NCI-H2171 treated with DMSO at 0.1 percent for 48 hours (cell line): ENCODE measurements around the gene ATP8A2.

ENCODE experiments used
- DNase-seq: peaks from one replicate; lab custom pipeline; 2025; lab: John Stamatoyannopoulos, UW

Gene ATP8A2

DNA sequence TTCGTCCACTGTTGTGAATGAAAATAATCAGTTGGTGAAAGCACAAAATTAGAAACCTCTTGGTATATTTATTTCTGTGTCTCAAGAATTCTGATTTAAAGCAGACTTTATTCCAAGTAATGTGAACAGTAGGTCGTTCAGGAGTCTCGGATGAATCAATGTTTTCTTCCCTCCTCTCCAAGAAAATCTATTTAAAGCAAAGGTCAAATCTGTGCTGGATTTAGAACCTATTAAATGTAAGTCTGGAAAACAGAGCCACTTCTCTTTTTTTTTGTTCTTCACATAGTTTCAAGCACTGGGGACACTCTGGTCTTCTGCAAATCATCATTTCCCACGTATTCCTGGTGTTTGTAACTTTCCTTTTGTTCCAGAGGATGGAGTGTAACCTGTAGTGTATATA is 312.7 kb downstream of the ATP8A2 start:
- DNase-seq: no peak

DNA sequence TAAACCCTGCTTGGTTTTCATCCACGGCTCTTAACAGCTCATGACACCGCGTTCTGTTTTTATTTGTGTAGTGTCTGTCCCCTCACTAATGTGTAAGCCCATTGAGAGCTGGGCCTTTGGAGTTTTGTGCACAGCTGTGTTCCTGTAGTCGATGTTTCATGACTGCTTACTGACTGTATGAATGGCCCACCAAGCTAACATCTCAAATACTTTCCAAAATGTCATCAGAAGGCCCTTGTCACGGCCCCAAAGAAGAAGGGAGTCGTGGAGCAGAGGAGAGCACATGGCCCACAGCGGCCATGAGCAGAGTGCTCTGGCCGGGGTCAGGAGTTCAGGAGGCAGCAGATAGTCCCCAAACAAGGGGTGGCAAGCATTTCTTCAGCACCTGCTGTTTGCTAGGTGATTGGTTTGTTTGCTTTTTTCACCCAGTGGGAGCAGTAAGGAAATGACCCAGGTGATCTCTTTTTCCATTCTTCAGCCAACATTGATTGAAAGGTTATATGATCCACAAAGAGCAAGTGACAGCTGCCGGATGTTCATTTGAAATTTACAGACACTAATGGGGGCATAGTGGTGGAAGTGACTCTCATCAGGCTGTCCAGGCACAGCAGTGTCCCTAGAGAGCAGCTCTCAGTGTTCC is 315.2 kb downstream of the ATP8A2 start:
- peak; percentile 60 for DNase-seq

DNA sequence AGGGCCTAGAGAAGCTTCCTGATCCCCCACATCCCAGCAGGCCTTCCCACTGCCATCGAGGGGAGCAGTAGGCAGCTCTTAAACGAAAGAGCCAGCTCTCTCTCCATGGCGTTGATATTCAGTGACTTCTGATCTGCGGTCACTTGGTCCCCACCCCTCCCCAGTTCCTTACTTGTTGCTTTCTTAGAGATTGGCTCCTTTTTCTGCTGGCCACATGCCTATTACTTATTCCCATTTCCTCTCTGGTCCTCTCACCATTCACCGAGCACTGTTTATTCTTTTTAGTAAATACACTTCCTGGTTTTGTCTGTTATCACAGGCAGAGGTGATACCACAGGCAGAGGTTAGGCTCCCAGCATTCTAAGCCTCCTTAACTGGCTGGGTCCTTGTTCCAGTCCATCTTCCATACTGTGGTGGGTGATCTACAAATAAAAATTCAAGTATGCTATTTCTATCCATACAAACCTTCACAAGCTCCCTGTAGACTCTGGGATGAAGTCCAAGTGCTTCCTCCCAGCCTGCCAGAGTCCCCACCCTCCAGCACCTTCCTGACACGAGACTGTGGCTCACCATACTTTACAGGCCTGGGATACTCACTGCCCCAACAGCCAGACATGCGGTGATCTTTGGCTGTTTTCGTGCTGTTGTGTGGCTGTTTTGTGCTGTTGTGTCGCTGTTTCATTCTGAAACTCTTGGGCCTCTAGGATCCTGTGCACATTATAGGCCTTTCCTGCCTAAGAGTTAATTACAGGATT is 315.9 kb downstream of the ATP8A2 start:
- DNase-seq: no peak

DNA sequence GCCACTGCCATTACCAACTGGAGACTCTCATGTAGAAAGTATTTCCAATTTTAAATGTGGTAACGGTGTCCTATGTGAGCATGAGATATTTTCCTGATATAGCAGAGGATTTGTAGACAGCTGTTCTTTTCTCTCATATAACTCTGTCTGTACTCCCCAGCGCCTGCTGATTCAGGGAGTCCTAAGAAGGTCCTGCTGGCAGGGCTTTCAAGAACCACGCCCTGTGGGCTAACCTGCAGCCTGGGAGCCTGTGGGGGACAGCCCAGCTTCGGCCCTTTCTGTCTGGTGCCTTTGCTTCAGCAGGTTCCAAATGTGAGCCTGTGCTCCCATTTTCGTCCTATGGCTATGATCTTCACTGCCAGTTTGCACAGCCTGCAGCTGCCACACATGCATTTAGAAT is 316.8 kb downstream of the ATP8A2 start:
- no peak for DNase-seq

DNA sequence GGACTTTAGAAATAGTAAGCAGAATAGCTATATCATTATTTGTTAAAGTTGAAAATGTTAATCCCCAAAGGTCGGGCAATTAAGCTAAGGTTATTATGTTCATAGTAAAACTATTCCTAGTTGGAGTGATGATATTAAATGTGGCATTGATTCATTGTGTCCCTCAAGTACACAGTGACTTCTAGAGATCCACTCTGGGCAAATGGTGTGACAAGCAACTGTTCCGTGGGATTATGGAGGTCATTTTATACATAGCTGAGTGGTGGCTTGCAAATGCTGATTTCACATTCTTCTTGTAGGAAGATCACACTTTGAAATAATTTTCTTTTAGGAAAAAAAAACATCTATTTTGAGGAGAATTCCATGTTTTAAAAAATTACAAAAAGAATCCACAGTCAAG is 317.8 kb downstream of the ATP8A2 start:
- no peak for DNase-seq

DNA sequence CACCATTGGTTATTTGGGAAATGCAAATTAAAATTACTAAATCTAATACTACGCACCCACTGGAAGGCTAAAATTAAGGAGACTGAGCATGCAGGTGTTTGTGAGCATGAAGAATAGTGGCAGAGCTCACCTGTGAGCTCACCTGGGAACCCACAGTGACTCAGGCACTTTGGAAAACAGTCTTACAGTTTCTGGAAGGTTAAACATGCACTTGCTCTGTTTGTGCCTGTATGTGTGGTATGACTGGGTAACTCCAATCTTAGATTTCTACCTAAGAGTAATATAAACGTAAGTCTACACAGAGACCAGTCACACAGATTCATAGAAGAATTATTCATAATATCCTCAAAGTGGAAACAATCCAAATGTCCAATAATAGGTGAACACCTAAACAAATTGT is 318.8 kb downstream of the ATP8A2 start:
- no peak for DNase-seq

DNA sequence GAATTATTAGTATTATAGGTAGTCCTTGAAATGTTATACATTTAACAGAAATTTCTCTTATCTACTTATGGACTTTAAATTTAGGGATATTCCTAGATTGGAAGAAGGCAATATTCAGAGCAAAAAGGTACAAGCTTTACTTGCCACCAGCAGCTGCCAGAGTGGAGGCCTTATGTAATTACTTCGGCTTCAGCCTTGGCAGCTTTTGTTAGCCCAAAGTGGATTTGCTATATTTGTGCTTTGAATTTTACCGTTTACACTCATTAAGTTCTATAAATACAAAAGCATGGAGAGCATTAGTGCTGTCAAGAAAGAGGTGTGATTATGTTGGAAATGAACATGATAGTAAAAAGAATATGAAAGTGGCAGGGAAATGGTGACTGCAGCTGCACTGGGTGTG is 319.9 kb downstream of the ATP8A2 start:
- no peak for DNase-seq

DNA sequence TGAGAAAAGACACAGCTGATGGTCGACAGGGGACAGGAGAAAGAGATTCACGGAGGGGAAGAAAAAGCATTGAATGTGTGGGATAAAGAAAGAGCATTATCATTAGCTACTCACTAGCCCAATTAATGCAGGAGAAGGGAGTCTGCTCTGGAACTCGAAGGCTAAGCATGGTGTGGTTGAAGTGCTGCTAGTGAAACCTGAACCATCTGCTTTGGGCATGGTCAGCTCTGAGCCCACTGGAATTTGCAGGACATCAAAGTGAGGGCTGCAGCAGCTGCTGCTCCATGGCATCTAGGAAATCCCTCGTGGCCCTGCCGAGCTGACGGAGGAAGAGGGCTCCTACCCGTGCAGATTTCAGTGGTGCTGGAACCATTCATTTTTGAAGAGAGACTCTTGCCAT is 320.3 kb downstream of the ATP8A2 start:
- DNase-seq: no peak

DNA sequence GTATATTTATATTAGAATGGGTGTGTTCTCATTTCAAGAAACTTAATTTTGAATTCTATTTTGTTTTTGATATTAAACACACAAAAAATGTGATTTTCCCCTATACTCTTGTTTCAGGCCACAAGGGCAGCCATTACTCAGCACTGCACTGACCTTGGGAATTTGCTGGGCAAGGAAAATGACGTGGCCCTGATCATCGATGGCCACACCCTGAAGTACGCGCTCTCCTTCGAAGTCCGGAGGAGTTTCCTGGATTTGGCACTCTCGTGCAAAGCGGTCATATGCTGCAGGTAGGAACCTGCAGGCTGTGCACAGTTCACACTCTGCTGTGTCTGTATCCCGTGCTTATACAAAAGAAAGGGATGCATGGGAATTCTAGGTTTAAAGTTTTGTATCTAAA is 327.3 kb downstream of the ATP8A2 start:
- no peak for DNase-seq

DNA sequence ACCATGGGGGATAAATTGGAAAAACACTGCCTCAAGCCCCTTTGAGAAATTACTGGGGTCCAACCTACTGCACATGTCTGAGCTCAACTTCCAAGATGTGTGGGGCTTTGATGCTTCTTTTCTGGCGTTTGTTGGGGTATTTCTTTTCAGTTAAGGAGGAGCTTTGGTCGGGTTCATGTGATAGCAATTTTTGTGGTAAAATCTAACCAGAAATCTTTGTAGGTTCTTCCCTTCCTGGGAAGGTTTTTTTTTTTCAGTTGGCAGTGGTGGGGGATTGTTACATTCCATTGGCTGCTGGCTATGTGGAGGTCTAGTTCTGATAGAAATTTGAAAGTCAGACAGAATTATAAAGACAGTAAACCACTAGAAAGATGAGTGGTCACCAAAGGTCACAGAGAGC is 327.8 kb downstream of the ATP8A2 start:
- no peak for DNase-seq

DNA sequence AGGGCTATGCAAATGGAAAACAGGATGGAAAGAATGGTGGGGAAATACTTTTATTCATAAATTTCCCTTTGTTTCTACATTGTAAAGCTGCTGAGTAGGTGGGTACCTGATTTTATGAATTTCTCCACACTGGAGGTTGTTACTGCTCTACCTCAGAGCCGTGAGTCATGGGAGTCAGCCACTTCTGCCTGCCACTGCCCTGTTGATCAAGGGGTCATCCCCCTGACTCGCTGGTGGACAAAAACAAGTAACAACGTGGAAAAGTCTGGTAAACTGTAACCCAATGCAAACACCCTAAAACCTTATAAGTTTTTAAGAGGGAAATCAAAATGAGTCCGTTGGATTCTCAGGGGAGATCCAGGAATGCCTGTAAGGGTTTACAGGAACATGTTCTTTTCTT is 329.5 kb downstream of the ATP8A2 start:
- DNase-seq: no peak

DNA sequence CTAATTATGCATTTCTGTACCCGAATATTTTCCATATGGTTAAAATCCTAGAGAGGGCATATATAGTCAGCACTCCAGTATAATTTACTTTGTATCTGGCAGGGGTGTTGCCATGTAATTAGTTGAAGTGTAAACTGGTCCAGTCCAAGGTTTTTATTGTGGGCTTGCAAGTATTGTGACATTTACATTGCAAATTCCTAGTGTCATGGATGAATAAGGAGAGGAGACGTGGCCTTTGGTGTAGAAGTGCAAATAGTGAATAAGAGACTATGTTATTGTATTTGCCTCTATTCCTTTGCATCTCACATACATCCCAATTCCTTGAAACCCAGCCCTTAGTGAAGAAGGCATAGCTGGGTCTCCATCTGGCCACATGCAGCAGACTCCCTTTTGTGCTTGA is 330.6 kb downstream of the ATP8A2 start:
- DNase-seq: no peak

DNA sequence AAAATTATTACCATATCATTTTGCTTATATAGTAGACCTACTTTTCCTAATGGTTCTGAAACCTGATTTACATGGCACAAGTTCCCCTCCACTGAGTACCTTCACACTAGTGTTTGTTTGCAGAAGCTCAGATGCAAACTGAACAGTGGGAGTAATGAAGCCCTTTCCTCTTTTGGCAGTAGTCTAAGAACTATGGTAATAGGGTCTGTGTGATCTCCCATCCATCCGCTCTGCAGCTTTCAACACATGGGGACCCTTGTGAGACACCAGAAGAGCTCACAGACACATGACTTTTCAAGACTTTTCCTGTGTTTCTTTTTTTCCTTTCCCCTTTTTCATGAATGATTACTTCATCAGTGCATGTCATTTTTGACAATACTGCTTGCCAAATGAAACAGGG is 336.0 kb downstream of the ATP8A2 start:
- no peak for DNase-seq

DNA sequence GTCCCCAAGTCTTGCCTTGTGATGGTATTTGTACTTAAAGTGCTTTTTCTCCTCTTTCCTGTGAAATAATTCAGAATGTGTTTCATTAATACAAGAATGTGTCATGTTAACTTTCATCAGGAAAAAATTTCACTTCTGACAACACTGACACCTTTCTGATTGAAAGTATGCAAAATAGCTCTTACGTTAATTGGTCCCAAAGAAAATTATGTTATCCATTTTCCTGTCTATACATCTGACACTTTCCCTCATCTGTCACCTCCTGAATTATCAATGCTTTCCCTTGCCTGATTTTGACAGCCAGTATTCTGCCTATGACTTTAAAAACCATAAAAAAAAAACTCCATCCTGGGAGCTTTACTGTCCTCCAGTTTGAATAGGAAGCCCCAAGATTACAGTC is 336.5 kb downstream of the ATP8A2 start:
- no peak for DNase-seq

DNA sequence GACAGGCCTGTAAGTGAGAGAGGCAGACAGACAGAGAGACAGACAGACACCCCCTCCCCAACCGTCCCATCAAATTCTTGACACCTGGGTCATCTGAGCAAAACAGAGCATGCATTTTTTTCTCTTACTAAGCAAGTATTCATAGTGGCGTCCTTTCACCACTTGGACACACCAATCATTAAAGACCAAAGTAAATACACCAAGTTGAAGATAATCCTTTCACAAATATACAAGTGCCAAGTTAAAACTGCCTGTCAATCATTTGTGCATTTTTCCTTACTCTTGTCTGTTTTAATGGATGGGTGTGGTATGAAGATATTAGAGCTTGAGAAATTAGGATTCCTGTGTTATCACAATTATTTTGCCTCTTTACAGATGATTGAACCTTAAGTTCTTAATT is 337.3 kb downstream of the ATP8A2 start:
- no peak for DNase-seq

DNA sequence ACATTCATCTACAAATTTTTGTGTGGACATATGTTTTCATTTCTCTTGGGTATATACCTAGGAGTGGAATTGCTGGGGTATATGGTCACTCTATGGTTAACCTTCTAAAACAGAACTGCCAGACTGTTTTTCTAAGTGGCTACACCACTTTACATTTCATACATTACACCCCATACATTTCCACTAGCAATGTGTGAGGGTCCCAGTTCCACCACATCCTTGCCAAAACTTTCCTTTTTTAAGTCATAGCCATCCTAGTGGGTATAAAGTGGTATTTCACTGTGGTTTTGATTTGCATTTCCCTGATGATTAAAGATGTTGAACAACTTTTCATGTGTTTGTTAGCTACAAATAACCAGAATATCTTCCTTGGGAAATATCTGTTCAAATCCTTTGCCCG is 344.0 kb downstream of the ATP8A2 start:
- no peak for DNase-seq

DNA sequence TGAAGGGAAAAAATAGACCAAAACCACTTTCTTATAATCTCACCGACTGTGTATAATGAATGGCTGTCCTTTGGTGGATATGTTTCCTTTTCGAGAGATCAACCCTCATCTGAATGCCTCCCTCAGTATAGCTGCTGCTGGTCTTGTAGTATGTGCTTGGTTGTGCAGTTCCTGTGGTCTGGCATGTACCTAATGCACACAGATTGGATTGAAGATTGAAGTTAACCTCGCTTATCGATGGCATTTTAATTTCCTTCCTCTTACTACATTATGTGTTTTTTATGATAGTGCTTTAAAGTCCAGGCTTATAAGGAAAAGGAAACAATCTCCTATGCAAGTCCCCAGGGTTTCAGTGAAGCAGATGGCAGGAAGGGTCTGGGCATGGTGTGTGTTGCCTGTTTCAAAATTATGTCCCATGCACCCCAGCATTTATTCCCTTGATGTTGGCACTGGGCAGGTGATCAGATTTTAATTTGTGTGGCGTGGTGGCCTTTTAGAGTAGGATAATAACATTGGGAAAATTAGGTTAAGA is 346.0 kb downstream of the ATP8A2 start:
- peak; percentile 20 for DNase-seq

DNA sequence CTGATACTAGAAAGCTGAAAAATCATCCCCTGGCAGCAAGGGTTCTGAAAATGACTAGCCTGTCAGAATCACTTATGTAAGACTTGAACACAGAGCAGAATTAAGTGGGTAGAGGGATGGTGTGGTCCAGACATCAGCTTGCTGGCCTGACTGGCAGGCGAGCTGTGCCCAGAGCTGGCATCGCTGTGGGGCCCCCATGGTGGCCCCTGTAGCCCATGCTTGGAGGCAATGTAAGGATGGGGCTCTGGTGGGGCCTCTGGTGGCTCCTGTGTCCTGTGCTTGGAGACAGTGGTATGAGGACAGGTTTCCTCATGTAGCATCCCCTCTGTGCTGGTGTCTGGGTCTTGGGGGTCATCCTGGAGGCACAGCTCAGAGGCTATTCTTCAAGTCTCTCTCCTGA is 347.9 kb downstream of the ATP8A2 start:
- no peak for DNase-seq

DNA sequence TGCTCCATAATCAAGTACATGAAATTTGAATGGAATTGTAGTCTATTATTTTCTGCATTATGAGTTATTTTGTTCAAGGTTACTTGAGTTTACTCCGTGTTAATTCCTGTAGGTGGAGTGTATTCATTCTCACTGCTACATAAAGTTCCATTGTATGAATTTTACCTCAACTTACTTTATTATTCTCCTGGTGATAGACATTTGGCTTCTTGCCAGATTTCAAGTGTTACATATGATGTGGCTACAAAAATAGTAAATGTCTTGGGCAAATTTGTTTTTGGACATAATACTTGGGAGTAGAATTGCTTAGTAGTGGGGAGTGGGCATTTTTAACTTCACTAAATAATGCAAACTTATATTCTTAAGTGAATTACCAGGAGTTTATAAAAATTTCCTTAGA is 351.1 kb downstream of the ATP8A2 start:
- DNase-seq: no peak

DNA sequence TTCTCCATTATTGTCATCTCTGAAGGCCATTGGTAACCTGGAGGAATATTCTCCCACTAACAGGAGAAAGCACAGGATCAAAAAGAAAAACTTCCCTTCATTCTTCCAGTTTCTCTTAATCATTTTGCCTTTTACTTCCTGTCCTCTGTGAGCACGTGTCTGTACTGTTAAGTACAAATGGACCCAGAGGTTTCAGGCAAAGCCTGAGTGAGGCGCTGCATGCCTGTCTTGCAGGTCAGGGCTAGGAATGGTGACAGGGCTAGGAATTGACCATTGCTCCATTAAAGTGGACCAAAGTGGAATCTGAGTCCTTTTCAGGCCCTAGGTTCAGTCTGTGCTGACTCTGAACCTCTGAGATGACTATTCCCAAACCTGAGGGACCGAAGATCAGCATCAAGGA is 353.3 kb downstream of the ATP8A2 start:
- DNase-seq: no peak

DNA sequence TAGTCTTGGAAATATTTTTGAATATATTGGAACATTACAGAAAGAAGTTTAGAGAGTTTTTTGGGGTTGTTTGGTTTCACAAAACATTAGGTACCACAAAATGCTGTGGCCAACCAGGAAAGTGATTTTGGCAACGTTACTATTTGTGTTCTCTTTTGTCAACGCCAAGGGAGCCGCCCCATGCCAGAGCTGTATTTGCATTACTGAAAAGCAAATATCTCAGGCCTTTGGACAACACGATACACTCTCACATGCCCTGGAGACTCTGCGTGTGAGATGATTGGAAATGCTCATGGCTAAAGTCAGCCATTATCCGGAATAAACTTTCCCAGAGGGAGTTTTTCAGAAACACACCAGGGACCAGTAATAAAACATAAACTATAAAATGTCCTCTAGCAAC is 355.5 kb downstream of the ATP8A2 start:
- no peak for DNase-seq

DNA sequence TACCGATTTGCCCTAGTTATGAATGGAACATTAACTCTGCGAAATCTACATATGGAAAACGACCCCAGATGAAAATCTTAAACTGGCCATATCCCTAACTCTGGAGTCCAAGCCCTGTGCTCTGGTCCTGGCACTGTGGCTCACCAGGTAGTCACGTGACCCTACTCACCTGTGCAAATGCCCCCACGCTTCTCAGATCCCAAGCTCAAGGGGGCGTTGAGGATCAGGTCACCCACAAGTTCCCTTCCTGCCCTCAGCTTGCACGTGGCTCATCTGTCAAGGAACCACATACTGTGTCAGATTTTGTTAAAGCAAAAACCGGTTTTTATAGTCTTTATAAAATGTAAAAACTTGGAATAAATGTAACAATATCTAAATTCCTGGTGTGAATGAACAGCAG is 356.0 kb downstream of the ATP8A2 start:
- DNase-seq: no peak

DNA sequence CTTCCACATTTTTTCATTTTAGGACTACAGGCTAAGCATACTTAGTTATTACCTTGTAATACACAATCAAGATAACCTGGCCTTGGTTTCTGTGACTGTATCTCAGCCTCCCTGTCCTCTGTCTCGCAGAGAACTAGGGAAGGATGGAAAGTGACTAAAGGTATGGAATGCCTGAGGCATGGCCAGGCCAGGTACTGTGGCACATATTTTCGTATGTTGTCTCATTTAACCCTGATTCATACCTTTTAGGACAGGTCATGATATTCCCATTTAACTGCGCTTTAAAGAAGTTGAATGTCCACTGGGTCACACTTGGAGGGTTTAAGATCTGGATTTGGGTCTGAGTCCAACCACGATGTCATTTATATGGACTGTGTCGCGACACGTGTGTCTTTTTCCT is 357.4 kb downstream of the ATP8A2 start:
- no peak for DNase-seq

DNA sequence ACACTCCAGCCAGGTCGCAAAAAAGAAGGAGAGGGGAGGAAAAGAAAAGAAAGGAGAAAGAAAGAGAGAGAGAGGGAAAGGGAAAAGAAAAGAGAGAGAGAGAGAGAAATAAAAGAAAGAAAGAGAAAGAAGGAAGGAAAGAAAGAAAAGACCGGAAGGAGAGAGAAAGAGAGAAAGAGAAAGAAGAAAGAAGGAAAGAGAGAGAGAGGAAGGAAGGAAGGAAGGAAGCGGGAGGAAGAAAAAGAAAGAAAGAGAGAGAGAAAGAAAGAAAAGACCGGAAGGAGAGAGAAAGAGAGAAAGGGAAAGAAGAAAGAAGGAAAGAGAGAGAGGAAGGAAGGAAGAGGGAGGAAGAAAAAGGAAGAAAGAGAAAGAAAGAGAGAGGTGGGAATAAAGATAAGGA is 359.3 kb downstream of the ATP8A2 start:
- no peak for DNase-seq
